Measurements from ENCODE around the gene SCIN. TPM values are rescaled to one million over a fixed set of nuclear protein-coding genes. Genes with fewer than 3 reads are reported as not detected.

SCIN gene
- polyA plus RNA-seq, 1 donor from 2014 or later: 0.53 TPM

DNA sequence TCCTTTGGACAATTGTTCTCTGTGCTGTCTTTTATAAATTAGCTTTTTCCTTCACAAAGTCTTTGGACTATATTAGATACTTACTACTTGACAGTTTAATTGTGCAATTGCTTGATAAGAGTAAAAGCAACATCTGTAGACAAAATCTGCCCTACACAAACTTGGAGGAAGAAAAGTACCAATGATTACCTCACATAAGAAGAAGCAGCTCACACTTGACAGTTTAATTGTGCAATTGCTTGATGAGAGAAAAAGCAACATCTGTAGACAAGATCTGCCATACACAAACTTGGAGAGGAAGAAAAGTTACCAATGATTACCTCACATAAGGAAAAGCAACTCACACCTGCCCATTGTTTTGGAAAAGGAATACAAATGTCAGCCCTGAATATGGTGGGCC is 17.1 kb upstream of the SCIN start:
- Histone ChIP-seq H3K9me3 (ENCODE audit: low read length) (no peaks in the 10 kb centered on the region), H3K27ac (ENCODE audit: low read length) (no peak overlapping the region), H3K36me3 (ENCODE audit: insufficient read depth, low read length) (no peaks in the 10 kb centered on the region), H3K4me3 (ENCODE audit: low read length) (no peak overlapping the region), H3K9me2 (ENCODE audit: insufficient read depth, low read length) (no peaks in the 10 kb centered on the region), H3K79me2 (replicated peaks; ENCODE audit: insufficient read depth, low read length) (no peaks in the 10 kb centered on the region), H2AFZ (ENCODE audit: low read depth, low read length) (no peak overlapping the region), H3K4me2 (ENCODE audit: low read length) (no peak overlapping the region), H3K9ac (ENCODE audit: low read length) (no peak overlapping the region), H3F3A (ENCODE audit: insufficient read depth, low read length, poor library complexity, severe bottlenecking) (no peaks in the 10 kb centered on the region), H3K27me3 (ENCODE audit: insufficient read depth, low read depth, low read length) (no peaks in the 10 kb centered on the region), H4K20me1 (ENCODE audit: insufficient read depth) (no peaks in the 10 kb centered on the region)
- TF ChIP-seq, protein P1, sequence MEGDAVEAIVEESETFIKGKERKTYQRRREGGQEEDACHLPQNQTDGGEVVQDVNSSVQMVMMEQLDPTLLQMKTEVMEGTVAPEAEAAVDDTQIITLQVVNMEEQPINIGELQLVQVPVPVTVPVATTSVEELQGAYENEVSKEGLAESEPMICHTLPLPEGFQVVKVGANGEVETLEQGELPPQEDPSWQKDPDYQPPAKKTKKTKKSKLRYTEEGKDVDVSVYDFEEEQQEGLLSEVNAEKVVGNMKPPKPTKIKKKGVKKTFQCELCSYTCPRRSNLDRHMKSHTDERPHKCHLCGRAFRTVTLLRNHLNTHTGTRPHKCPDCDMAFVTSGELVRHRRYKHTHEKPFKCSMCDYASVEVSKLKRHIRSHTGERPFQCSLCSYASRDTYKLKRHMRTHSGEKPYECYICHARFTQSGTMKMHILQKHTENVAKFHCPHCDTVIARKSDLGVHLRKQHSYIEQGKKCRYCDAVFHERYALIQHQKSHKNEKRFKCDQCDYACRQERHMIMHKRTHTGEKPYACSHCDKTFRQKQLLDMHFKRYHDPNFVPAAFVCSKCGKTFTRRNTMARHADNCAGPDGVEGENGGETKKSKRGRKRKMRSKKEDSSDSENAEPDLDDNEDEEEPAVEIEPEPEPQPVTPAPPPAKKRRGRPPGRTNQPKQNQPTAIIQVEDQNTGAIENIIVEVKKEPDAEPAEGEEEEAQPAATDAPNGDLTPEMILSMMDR (IDR thresholded peaks at IDR 0.05; ENCODE audit: poor library complexity, severe bottlenecking): no peak
- TF ChIP-seq POLR2AphosphoS5 (IDR thresholded peaks at IDR 0.05): no peak
- TF ChIP-seq, protein P2, sequence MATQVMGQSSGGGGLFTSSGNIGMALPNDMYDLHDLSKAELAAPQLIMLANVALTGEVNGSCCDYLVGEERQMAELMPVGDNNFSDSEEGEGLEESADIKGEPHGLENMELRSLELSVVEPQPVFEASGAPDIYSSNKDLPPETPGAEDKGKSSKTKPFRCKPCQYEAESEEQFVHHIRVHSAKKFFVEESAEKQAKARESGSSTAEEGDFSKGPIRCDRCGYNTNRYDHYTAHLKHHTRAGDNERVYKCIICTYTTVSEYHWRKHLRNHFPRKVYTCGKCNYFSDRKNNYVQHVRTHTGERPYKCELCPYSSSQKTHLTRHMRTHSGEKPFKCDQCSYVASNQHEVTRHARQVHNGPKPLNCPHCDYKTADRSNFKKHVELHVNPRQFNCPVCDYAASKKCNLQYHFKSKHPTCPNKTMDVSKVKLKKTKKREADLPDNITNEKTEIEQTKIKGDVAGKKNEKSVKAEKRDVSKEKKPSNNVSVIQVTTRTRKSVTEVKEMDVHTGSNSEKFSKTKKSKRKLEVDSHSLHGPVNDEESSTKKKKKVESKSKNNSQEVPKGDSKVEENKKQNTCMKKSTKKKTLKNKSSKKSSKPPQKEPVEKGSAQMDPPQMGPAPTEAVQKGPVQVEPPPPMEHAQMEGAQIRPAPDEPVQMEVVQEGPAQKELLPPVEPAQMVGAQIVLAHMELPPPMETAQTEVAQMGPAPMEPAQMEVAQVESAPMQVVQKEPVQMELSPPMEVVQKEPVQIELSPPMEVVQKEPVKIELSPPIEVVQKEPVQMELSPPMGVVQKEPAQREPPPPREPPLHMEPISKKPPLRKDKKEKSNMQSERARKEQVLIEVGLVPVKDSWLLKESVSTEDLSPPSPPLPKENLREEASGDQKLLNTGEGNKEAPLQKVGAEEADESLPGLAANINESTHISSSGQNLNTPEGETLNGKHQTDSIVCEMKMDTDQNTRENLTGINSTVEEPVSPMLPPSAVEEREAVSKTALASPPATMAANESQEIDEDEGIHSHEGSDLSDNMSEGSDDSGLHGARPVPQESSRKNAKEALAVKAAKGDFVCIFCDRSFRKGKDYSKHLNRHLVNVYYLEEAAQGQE (IDR thresholded peaks at IDR 0.05; ENCODE audit: borderline replicate concordance): no peak
- TF ChIP-seq SMC3 (conservative IDR thresholded peaks at IDR 0.05; ENCODE audit: poor library complexity): no peak
- TF ChIP-seq EP300 (conservative IDR thresholded peaks at IDR 0.05; ENCODE audit: poor library complexity, severe bottlenecking): no peak
- TF ChIP-seq RAD21 (conservative IDR thresholded peaks at IDR 0.05): no peak
- TF ChIP-seq EZH2 (IDR thresholded peaks at IDR 0.05; ENCODE audit: borderline replicate concordance, insufficient read depth, low read length, poor library complexity, severe bottlenecking): no peak
- TF ChIP-seq MXI1 (conservative IDR thresholded peaks at IDR 0.05; ENCODE audit: poor library complexity, severe bottlenecking): no peak

DNA sequence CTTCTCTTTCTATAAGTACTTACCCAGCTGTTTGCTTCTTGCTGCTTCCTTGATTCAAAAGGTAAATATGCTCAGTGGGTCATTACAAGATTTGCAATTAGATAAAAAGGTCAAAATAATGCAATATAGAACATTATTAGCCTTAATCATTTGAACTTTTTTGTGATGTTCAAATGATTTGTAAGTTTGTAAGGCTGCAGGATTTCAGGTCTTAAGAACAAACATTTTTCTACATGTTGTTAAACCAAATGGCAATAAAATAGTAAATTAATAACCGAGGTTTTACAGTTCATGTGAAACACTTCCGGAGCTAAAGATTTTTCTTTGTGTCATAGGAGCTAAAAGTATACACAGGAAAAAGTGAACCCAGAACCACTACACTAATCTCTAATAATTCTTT is 16.2 kb upstream of the SCIN start:
- H3K79me2 ChIP-seq (replicated peaks; ENCODE audit: insufficient read depth, low read length): no peaks in the 10 kb centered on the region
- H2AFZ ChIP-seq (ENCODE audit: low read depth, low read length): no peak overlapping the region
- H3K27me3 ChIP-seq (ENCODE audit: insufficient read depth, low read depth, low read length): no peaks in the 10 kb centered on the region
- H3K9ac ChIP-seq (ENCODE audit: low read length): no peak overlapping the region
- no peak overlapping the region for H3K4me3 ChIP-seq (ENCODE audit: low read length)
- no peaks in the 10 kb centered on the region for H3K9me2 ChIP-seq (ENCODE audit: insufficient read depth, low read length)
- no peak overlapping the region for H3K4me2 ChIP-seq (ENCODE audit: low read length)
- TF ChIP-seq, protein P2 (IDR thresholded peaks at IDR 0.05; ENCODE audit: borderline replicate concordance): no peak
- TF ChIP-seq RAD21 (conservative IDR thresholded peaks at IDR 0.05) (no peak), EP300 (conservative IDR thresholded peaks at IDR 0.05; ENCODE audit: poor library complexity, severe bottlenecking) (no peak), MXI1 (conservative IDR thresholded peaks at IDR 0.05; ENCODE audit: poor library complexity, severe bottlenecking) (no peak), EZH2 (IDR thresholded peaks at IDR 0.05; ENCODE audit: borderline replicate concordance, insufficient read depth, low read length, poor library complexity, severe bottlenecking) (no peak), POLR2AphosphoS5 (IDR thresholded peaks at IDR 0.05) (no peak), TAF1 (IDR thresholded peaks at IDR 0.05; ENCODE audit: low read depth) (no peak), SMC3 (conservative IDR thresholded peaks at IDR 0.05; ENCODE audit: poor library complexity) (no peak)
- TF ChIP-seq, protein P1 (IDR thresholded peaks at IDR 0.05; ENCODE audit: poor library complexity, severe bottlenecking): no peak
- no peaks in the 10 kb centered on the region for H3K9me3 ChIP-seq (ENCODE audit: low read length)
- H4K20me1 ChIP-seq (ENCODE audit: insufficient read depth): no peaks in the 10 kb centered on the region
- H3F3A ChIP-seq (ENCODE audit: insufficient read depth, low read length, poor library complexity, severe bottlenecking): no peaks in the 10 kb centered on the region
- no peak overlapping the region for H3K27ac ChIP-seq (ENCODE audit: low read length)
- H3K36me3 ChIP-seq (ENCODE audit: insufficient read depth, low read length): no peaks in the 10 kb centered on the region

Data from neural cell (in vitro differentiated cells).